Trophoblast cell (in vitro differentiated cells and primary cell): ENCODE measurements around the gene ITGA3.
A peak's percentile ranks its signal among the peaks of the same experiment; 100 is the strongest.

Source experiments
- DNase-seq, 2 donors: peaks; one replicate each; pipeline ENCODE4 v3.0.0-alpha.2; 2016
- H2AFZ ChIP-seq: 2 replicates; pipeline ENCODE4 v1.6.1; 2013; ENCODE audit warnings: low read length, moderate library complexity, mild to moderate bottlenecking; ENCODE audit not compliant: insufficient read depth, poor library complexity
- H2AK5ac ChIP-seq: 2 replicates; pipeline ENCODE4 v1.6.1; 2013; ENCODE audit warnings: mild to moderate bottlenecking, low read length
- H2BK120ac ChIP-seq: 2 replicates; pipeline ENCODE4 v1.6.1; 2013; ENCODE audit warnings: low read length, mild to moderate bottlenecking, moderate library complexity; ENCODE audit not compliant: insufficient read depth, poor library complexity
- H2BK12ac ChIP-seq: 2 replicates; pipeline ENCODE4 v1.6.1; 2013; ENCODE audit warnings: mild to moderate bottlenecking, low read length, moderate library complexity
- H2BK5ac ChIP-seq: 2 replicates; pipeline ENCODE4 v1.6.1; 2013; ENCODE audit warnings: low read length, low read depth, moderate library complexity, mild to moderate bottlenecking; ENCODE audit not compliant: poor library complexity
- H3K14ac ChIP-seq: 2 replicates; pipeline ENCODE4 v1.6.1; 2013; ENCODE audit warnings: mild to moderate bottlenecking, low read length
- H3K18ac ChIP-seq: 2 replicates; pipeline ENCODE4 v1.6.1; 2013; ENCODE audit warnings: mild to moderate bottlenecking, low read length
- H3K23ac ChIP-seq: 2 replicates; pipeline ENCODE4 v1.6.1; 2013; ENCODE audit warnings: low read length
- H3K27ac ChIP-seq: 2 replicates; pipeline ENCODE4 v1.5.1; 2013; ENCODE audit warnings: low read depth, mild to moderate bottlenecking, inconsistent platforms, low read length, moderate library complexity
- H3K27me3 ChIP-seq: 2 replicates; pipeline ENCODE4 v1.6.1; 2013; ENCODE audit warnings: inconsistent platforms, mild to moderate bottlenecking, low read length, moderate library complexity; ENCODE audit not compliant: insufficient read depth
- H3K36me3 ChIP-seq, 2 experiments: 1 replicate in 1 of 2; 2 replicates in 1 of 2; pipeline ENCODE4 v1.6.1; 2013; ENCODE audit warnings: low read length in 2 of 2, mild to moderate bottlenecking in 2 of 2, moderate library complexity in 1 of 2; ENCODE audit not compliant: insufficient read depth in 2 of 2, control insufficient read depth in 1 of 2
- H3K4ac ChIP-seq: 2 replicates; pipeline ENCODE4 v1.6.1; 2013; ENCODE audit warnings: low read depth, mild to moderate bottlenecking, low read length, moderate library complexity
- H3K4me1 ChIP-seq, 2 experiments: 1 replicate in 1 of 2; 2 replicates in 1 of 2; pipeline ENCODE4 v1.6.1; 2013; ENCODE audit warnings: low read length in 2 of 2, mild to moderate bottlenecking in 2 of 2, moderate library complexity in 1 of 2; ENCODE audit not compliant: insufficient read depth in 2 of 2, control insufficient read depth in 1 of 2
- H3K4me2 ChIP-seq: 2 replicates; pipeline ENCODE4 v1.6.1; 2013; ENCODE audit warnings: inconsistent platforms, mild to moderate bottlenecking, low read length, moderate library complexity
- H3K4me3 ChIP-seq: 2 replicates; pipeline ENCODE4 v1.5.1; 2013; ENCODE audit warnings: mild to moderate bottlenecking, low read depth, low read length, inconsistent platforms
- H3K79me1 ChIP-seq: one replicate; pipeline ENCODE4 v1.6.1; 2013; ENCODE audit warnings: low read length
- H3K79me2 ChIP-seq: 2 replicates; pipeline ENCODE4 v1.6.1; 2013; ENCODE audit warnings: low read length, mild to moderate bottlenecking; ENCODE audit not compliant: control insufficient read depth, insufficient read depth, poor library complexity
- H3K9ac ChIP-seq: 2 replicates; pipeline ENCODE4 v1.6.1; 2013; ENCODE audit warnings: mild to moderate bottlenecking, low read length
- H3K9me3 ChIP-seq: 2 replicates; pipeline ENCODE4 v1.6.1; 2013; ENCODE audit warnings: low read depth, mild to moderate bottlenecking, control low read depth, inconsistent platforms, low read length; ENCODE audit not compliant: insufficient read depth
- H4K12ac ChIP-seq: 2 replicates; pipeline ENCODE4 v1.6.1; 2013; ENCODE audit warnings: low read depth, mild to moderate bottlenecking, low read length, moderate library complexity
- H4K8ac ChIP-seq: 2 replicates; pipeline ENCODE4 v1.6.1; 2013; ENCODE audit warnings: low read depth, mild to moderate bottlenecking, low read length, moderate library complexity
- H4K91ac ChIP-seq: one replicate; pipeline ENCODE4 v1.6.1; 2013; ENCODE audit warnings: low read depth, mild to moderate bottlenecking, low read length, moderate library complexity
- WGBS: extraction: QIAGEN DNeasy Blood & Tissue Kit; methylation state at CpG from one replicate; pipeline ENCODE4 v1.1.7; 2013; ENCODE audit warnings: missing lambda C conversion rate; ENCODE audit not compliant: insufficient read length, insufficient coverage; ENCODE audit errors: extremely low coverage; 5-methylcytosine and 5-hydroxymethylcytosine counted together

The ITGA3 gene

DNA sequence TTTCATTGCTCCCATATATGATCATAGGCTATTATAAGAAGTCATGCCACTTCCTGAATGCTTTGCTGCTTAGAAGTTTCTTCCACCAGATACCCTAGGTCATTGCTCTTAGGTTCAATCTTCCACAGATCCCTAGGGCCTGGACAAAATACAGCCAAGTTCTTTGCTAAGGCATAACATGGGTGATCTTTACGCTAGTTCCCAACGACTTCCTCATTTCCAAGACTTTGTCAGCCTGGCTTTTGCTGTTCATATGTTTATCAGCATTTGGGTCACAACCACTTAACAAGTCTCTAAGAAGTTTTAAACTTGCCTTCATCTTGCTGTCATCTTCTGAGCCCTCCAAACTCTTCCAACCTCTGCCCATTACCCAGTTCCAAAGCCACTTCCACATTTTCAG, 40.8 kb upstream of the ITGA3 start:
- H3K9ac ChIP-seq = no peak overlapping the region
- no peak overlapping the region for H3K27ac ChIP-seq
- H3K14ac ChIP-seq = no peak overlapping the region
- H4K12ac ChIP-seq = no peak overlapping the region
- no peak overlapping the region for H2BK120ac ChIP-seq
- H2BK5ac ChIP-seq = no peak overlapping the region
- H2BK12ac ChIP-seq = no peak overlapping the region
- H3K4ac ChIP-seq = no peak overlapping the region
- no peak overlapping the region for H4K91ac ChIP-seq
- H3K27me3 ChIP-seq = no peaks in the 10 kb centered on the region
- H3K23ac ChIP-seq = no peak overlapping the region
- no peak overlapping the region for H4K8ac ChIP-seq
- DNase-seq = no peak
- no peak overlapping the region for H3K18ac ChIP-seq
- H3K36me3 ChIP-seq = no peaks in the 10 kb centered on the region
- no peak overlapping the region for H3K4me2 ChIP-seq
- H3K79me2 ChIP-seq = no peaks in the 10 kb centered on the region
- no peak overlapping the region for H2AFZ ChIP-seq
- no peaks in the 10 kb centered on the region for H3K4me1 ChIP-seq
- peaks cover 7% of the 10 kb centered on the region for H3K9me3 ChIP-seq
- no peaks in the 10 kb centered on the region for H3K79me1 ChIP-seq
- no peak overlapping the region for H3K4me3 ChIP-seq
- WGBS = no CpG with 5 or more reads among the region's 2 CpGs
- H2AK5ac ChIP-seq = no peak overlapping the region

DNA sequence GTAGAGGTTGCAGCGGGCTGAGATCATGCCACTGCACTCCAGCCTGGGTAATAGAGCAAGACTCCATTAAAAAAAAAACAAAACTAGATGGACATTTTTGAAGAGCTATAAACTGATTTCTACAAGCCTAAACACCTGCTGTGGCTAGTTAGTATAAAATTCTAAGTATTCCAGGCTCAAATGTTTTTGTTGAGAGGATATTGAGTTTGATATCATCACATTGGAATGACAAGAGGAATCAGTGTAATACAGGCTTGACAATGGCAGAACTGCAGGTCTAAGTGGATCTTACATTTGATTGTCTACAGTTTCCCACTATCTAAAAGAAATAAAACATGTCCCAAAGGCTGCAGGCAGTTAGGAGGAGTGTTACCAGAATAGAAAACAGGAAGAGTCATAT, 37.0 kb upstream of the ITGA3 start:
- Histone ChIP-seq H3K23ac (no peak overlapping the region), H3K4me2 (no peak overlapping the region), H3K4me3 (no peak overlapping the region), H3K9me3 (peaks cover 5% of the 10 kb centered on the region), H2AK5ac (no peak overlapping the region), H3K4me1 (peaks cover 0 to 2% of the 10 kb centered on the region in 2 experiments), H2BK120ac (no peak overlapping the region), H3K79me2 (no peaks in the 10 kb centered on the region), H2BK5ac (no peak overlapping the region), H2BK12ac (no peak overlapping the region), H4K91ac (no peak overlapping the region), H3K27me3 (no peaks in the 10 kb centered on the region), H3K36me3 (no peaks in the 10 kb centered on the region), H2AFZ (no peak overlapping the region), H3K27ac (no peak overlapping the region), H3K14ac (no peak overlapping the region), H3K4ac (no peak overlapping the region), H3K9ac (no peak overlapping the region), H4K12ac (no peak overlapping the region), H4K8ac (no peak overlapping the region), H3K79me1 (no peaks in the 10 kb centered on the region), H3K18ac (no peak overlapping the region)
- DNase-seq = peak in 1 of 2 donors; percentile 24
- WGBS = no CpG with 5 or more reads among the region's 1 CpG

DNA sequence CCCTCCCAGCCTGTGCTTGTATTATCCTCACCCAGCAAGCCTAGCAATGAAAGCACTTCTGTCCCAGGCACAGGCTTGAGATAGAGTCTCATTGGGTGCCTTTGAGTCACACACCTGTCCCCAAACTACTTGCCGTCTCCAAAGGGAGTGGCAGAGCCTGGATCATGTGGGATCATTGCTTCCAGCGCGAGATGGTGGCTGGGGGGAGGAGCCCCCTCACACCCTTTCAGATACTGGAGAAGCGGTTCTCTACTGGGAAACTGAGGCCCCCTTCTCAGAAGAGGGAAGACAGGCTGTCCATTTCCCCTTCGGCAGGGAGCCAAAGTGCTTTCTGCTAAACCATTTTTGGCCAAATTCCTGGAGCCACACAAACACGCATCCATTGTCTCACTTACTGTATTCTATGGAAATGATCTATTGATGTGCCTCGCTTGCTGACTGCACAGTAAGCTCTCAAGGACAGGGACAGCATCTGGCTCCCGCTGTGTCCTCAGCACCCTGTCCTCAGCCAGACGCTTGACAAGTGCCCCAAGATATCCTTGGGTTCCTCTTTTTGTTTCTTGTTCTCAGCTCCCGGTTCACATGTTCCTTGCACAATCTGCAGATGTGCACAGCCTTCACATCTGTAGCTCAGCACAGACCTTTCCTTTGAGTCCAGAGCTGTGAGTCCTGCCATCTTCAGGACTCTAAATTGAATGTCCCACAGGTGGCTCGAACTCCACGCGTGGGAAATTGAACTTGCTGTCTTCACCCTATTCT, 34.9 kb upstream of the ITGA3 start:
- Histone ChIP-seq H3K14ac (no peak overlapping the region), H2AFZ (no peak overlapping the region), H3K9me3 (no peaks in the 10 kb centered on the region), H3K79me1 (no peaks in the 10 kb centered on the region), H4K91ac (no peak overlapping the region), H3K18ac (no peak overlapping the region), H3K23ac (no peak overlapping the region), H2AK5ac (no peak overlapping the region), H3K36me3 (no peaks in the 10 kb centered on the region), H3K4ac (no peak overlapping the region), H4K8ac (no peak overlapping the region), H3K4me2 (no peak overlapping the region), H2BK12ac (no peak overlapping the region), H3K4me1 (peaks cover under 1 to 3% of the 10 kb centered on the region in 2 experiments), H3K27ac (no peak overlapping the region), H3K9ac (peak overlapping the region; percentile 15), H3K4me3 (no peak overlapping the region), H3K79me2 (no peaks in the 10 kb centered on the region), H2BK120ac (no peak overlapping the region), H2BK5ac (no peak overlapping the region), H3K27me3 (no peaks in the 10 kb centered on the region), H4K12ac (no peak overlapping the region)
- no peak for DNase-seq
- WGBS = no CpG with 5 or more reads among the region's 13 CpGs

DNA sequence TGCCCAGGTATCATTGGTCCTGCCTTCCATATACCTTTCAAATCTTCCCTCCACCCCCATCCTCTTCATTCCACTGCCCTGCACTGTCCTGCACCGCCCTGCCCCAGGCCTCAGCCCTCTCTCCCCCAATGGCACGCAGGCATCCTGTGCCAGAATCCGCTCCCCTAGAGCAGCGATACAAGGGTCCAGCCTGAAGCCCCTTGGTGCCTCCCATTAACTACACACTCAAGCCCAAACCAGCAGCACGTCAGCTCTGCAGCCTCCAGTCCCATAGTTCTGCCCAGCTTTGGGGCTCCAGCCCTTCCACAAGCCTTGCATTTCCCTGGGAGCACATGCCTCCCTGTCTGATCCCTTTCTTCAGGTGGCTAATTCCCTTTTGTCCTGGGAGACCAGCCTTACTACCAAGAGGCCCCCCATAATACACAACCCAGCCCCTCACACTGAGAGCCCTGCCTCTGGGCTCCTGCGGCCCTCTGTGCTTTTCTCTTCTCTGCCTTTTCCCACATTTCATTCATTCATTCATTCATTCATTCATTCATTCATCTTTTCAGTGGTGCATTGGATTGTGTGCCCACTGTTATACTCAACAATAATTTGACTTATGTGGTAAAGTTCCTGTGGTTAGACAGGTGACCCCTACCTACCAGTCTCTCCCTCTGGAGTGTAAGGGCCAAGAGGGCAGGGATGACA, 34.1 kb upstream of the ITGA3 start:
- Histone ChIP-seq H2AFZ (no peak overlapping the region), H3K14ac (no peak overlapping the region), H3K4ac (no peak overlapping the region), H3K79me1 (peaks cover 1% of the 10 kb centered on the region), H4K91ac (no peak overlapping the region), H3K79me2 (peaks cover 2% of the 10 kb centered on the region), H2BK12ac (no peak overlapping the region), H3K27ac (no peak overlapping the region), H3K9me3 (no peaks in the 10 kb centered on the region), H3K27me3 (no peaks in the 10 kb centered on the region), H3K9ac (no peak overlapping the region), H3K4me2 (no peak overlapping the region), H3K36me3 (no peaks in the 10 kb centered on the region), H2BK120ac (no peak overlapping the region), H3K4me1 (peaks cover 5 to 7% of the 10 kb centered on the region in 2 experiments), H4K8ac (no peak overlapping the region), H3K23ac (no peak overlapping the region), H3K18ac (no peak overlapping the region), H4K12ac (no peak overlapping the region), H2AK5ac (no peak overlapping the region), H2BK5ac (no peak overlapping the region), H3K4me3 (no peak overlapping the region)
- no CpG with 5 or more reads among the region's 6 CpGs for WGBS
- DNase-seq = no peak
